ENCODE results near the gene AMBP. TPM values are rescaled to one million over a fixed set of nuclear protein-coding genes. Genes with fewer than 3 reads are reported as not detected.

AMBP gene
- total RNA-seq, 3 donors from 2014 or later (not counting 1 experiment from before 2014, with no cell fraction given), result not detected

DNA sequence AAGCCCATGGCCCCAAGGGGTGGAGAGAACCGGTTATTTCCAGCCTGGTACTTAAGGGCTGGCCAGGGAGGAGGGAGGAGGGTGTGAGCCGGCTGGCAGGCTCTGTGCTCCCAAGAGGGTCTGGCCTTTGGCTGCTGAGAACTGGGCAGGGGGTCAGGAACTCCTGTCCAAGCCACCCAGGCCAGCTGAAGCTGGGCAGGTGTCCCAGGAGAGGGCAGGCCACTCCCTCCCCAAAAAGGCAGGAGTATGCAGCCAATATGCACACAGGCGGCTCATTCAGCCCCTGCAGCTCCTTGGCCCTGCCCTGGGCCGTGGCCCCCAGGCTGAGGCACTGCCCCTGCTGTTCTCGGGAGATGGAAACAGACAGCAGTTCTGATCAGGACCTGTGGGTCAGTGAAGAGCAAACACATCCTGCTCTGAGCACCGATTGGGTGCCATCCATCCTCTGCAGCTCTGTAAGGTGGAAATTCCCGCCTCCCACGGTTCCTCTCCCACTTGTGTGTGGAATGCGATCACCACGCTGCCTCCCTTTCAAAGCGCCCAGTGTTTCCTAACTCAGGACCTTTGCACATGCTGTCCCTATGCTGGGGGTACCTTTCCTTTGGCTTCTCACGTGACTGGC, 38.1 kb upstream of the AMBP start:
- no peaks in the 10 kb centered on the region for H3K36me3 ChIP-seq (ENCODE audit: control insufficient read depth, insufficient read depth, low read length)
- DNase-seq (no peak), ATAC-seq (no peak)
- no peak overlapping the region for H3K4me3 Mint-ChIP-seq
- no peak overlapping the region for H3K27ac Mint-ChIP-seq
- no peaks in the 10 kb centered on the region for H3K4me1 ChIP-seq (ENCODE audit: control insufficient read depth, insufficient read depth, low read length)
- H3K27me3 Mint-ChIP-seq (ENCODE audit: low read depth in 2 of 2), result peaks cover 29 to 30% of the 10 kb centered on the region in 2 donors
- no peaks in the 10 kb centered on the region for H3K9me3 ChIP-seq (ENCODE audit: control insufficient read depth, insufficient read depth, low read length)
- H3K9me3 Mint-ChIP-seq, result no peaks in the 10 kb centered on the region
- 85% methylated on average over 12 of the region's 12 CpGs for WGBS (ENCODE audit: insufficient coverage)
- no peaks in the 10 kb centered on the region for H3K27me3 ChIP-seq (ENCODE audit: control insufficient read depth, insufficient read depth, low read length)
- H3K27ac ChIP-seq (ENCODE audit: low read length), result no peak overlapping the region
- intact Hi-C loops (cut with micrococcal nuclease), result no loop called here
- no peaks in the 10 kb centered on the region for H3K36me3 Mint-ChIP-seq
- H3K4me3 ChIP-seq (ENCODE audit: low read length), result no peak overlapping the region
- H3K4me1 Mint-ChIP-seq, result no peaks in the 10 kb centered on the region
- TF ChIP-seq, protein P1, sequence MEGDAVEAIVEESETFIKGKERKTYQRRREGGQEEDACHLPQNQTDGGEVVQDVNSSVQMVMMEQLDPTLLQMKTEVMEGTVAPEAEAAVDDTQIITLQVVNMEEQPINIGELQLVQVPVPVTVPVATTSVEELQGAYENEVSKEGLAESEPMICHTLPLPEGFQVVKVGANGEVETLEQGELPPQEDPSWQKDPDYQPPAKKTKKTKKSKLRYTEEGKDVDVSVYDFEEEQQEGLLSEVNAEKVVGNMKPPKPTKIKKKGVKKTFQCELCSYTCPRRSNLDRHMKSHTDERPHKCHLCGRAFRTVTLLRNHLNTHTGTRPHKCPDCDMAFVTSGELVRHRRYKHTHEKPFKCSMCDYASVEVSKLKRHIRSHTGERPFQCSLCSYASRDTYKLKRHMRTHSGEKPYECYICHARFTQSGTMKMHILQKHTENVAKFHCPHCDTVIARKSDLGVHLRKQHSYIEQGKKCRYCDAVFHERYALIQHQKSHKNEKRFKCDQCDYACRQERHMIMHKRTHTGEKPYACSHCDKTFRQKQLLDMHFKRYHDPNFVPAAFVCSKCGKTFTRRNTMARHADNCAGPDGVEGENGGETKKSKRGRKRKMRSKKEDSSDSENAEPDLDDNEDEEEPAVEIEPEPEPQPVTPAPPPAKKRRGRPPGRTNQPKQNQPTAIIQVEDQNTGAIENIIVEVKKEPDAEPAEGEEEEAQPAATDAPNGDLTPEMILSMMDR (IDR thresholded peaks at IDR 0.05), result no peak

DNA sequence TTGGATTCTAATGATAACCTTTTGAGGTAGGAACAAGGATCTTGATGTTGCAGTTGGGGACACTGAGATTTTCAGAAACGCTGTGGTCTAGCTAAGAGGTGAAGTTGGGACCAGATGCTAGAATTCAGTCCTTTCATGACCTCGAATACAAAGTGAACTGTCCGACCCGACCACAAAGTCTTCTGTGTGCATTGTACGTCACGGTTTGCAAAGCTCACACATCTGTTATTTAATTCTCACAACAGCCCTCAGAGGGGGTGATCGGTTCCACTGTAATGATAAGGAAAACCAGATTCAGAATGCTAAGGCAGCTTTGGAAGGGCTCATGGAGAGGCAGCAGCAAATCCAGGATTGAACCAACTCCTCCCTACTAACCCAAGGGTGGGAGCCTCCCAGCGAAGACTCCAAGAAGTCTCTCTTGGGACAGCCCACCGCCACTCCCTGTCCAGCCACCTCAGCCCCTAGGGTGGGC, 37.6 kb upstream of the AMBP start:
- H3K4me3 ChIP-seq (ENCODE audit: low read length), result no peak overlapping the region
- H3K9me3 ChIP-seq (ENCODE audit: control insufficient read depth, insufficient read depth, low read length), result no peaks in the 10 kb centered on the region
- Mint-ChIP-seq H3K27me3 (ENCODE audit: low read depth in 2 of 2) (peaks cover 30 to 33% of the 10 kb centered on the region in 2 donors), H3K36me3 (no peaks in the 10 kb centered on the region), H3K27ac (no peak overlapping the region), H3K4me1 (no peaks in the 10 kb centered on the region), H3K9me3 (no peaks in the 10 kb centered on the region), H3K4me3 (no peak overlapping the region)
- no peak for ATAC-seq
- TF ChIP-seq, protein P1 (IDR thresholded peaks at IDR 0.05), result no peak
- no peaks in the 10 kb centered on the region for H3K36me3 ChIP-seq (ENCODE audit: control insufficient read depth, insufficient read depth, low read length)
- intact Hi-C loops (cut with micrococcal nuclease), result no loop called here
- DNase-seq, result no peak
- 89% methylated on average over 6 of the region's 9 CpGs for WGBS (ENCODE audit: insufficient coverage)
- no peaks in the 10 kb centered on the region for H3K4me1 ChIP-seq (ENCODE audit: control insufficient read depth, insufficient read depth, low read length)
- no peaks in the 10 kb centered on the region for H3K27me3 ChIP-seq (ENCODE audit: control insufficient read depth, insufficient read depth, low read length)
- H3K27ac ChIP-seq (ENCODE audit: low read length), result no peak overlapping the region

DNA sequence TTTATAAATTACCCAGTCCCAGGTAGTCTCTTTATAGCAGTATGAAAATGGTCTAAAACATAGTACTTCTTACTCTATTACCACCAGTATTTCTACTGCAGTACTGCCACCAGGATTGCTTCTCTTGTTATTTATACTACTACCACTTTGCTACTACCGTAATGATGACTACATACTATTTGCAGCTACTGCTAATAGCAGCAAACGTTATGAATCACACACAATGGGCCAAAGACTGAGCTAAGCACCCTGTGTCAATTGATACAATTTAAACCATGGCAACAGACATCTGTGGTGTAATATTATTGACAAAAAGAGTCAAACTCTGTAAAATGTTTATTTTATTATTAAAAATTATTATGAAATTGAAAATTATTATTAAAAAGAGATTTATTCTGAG, 36.3 kb upstream of the AMBP start:
- no peaks in the 10 kb centered on the region for H3K36me3 Mint-ChIP-seq
- H3K4me3 ChIP-seq (ENCODE audit: low read length), result no peak overlapping the region
- H3K27me3 Mint-ChIP-seq (ENCODE audit: low read depth in 2 of 2), result peaks cover 30% of the 10 kb centered on the region in 2 donors
- H3K36me3 ChIP-seq (ENCODE audit: control insufficient read depth, insufficient read depth, low read length), result no peaks in the 10 kb centered on the region
- ATAC-seq (no peak), DNase-seq (no peak)
- no peak overlapping the region for H3K27ac ChIP-seq (ENCODE audit: low read length)
- 74% methylated on average over 2 of the region's 2 CpGs for WGBS (ENCODE audit: insufficient coverage)
- H3K27me3 ChIP-seq (ENCODE audit: control insufficient read depth, insufficient read depth, low read length), result no peaks in the 10 kb centered on the region
- H3K9me3 Mint-ChIP-seq, result no peaks in the 10 kb centered on the region
- no peak overlapping the region for H3K4me3 Mint-ChIP-seq
- no peaks in the 10 kb centered on the region for H3K9me3 ChIP-seq (ENCODE audit: control insufficient read depth, insufficient read depth, low read length)
- no peaks in the 10 kb centered on the region for H3K4me1 ChIP-seq (ENCODE audit: control insufficient read depth, insufficient read depth, low read length)
- no peaks in the 10 kb centered on the region for H3K4me1 Mint-ChIP-seq
- TF ChIP-seq, protein P1 (IDR thresholded peaks at IDR 0.05), result no peak
- H3K27ac Mint-ChIP-seq, result no peak overlapping the region
- intact Hi-C loops (cut with micrococcal nuclease), result no loop called here

Data from natural killer cell (primary cell).